T-cell (primary cell): Measurements from ENCODE around the gene UNC80. TPM values are rescaled to one million over a fixed set of nuclear protein-coding genes. Genes with fewer than 3 reads are reported as not detected.

ENCODE experiments used
- ATAC-seq, 4 experiments: fragments of 200-7000 bp in 3 of 4; fragments of 150-1000 bp in 1 of 4; cut with Tn5 transposase; replicated peaks in 1 of 4; 1 replicate in 3 of 4; 2 replicates in 1 of 4; pipeline ENCODE4 v1.10.0; 2021; ENCODE audit warnings: moderate library complexity in 3 of 4, mild to moderate bottlenecking in 2 of 4, moderate number of reproducible peaks in 1 of 4
- CTCF ChIA-PET, 2 donors: fragments of 300-600 bp; sonication (Branson Sonifier 250); formaldehyde crosslinking; loops; one replicate each; lab custom pipeline; 2022; ENCODE audit warnings: antibody characterized with exemption in 2 of 2; lab: Charles Lee
- POLR2A ChIA-PET, 2 donors: fragments of 300-600 bp; sonication (Branson Sonifier 250); formaldehyde crosslinking; loops; one replicate each; lab custom pipeline; 2022; ENCODE audit warnings: antibody characterized with exemption in 2 of 2; lab: Charles Lee
- DNase-seq, 35 experiments: peaks; one replicate each; pipeline versions ENCODE4 v3.0.0 to v3.0.0-alpha.2; 2013 to 2023
- H3K27ac ChIP-seq: one replicate; pipeline ENCODE4 v1.5.1; 2013; ENCODE audit warnings: low read length
- H3K27me3 ChIP-seq, 2 experiments: replicated peaks in 1 of 2; 1 replicate in 1 of 2; 2 replicates in 1 of 2; pipeline versions ENCODE4 v1.6.1 to v1.7.0; 2013; ENCODE audit warnings: low read length in 1 of 2, mixed read lengths in 1 of 2; ENCODE audit not compliant: control insufficient read depth in 2 of 2, insufficient read depth in 2 of 2; ENCODE audit errors: extremely low read depth in 1 of 2
- H3K36me3 ChIP-seq, 2 donors: 1 replicate in 1 of 2; 2 replicates in 1 of 2; pipeline versions ENCODE4 v1.6.1 to v1.7.0; 2013; ENCODE audit warnings: low read length in 1 of 2; ENCODE audit not compliant: control insufficient read depth in 2 of 2, insufficient read depth in 1 of 2; ENCODE audit errors: extremely low read depth in 1 of 2
- H3K4me1 ChIP-seq, 2 experiments: 1 replicate in 1 of 2; 2 replicates in 1 of 2; pipeline versions ENCODE4 v1.6.1 to v1.7.0; 2013; ENCODE audit warnings: low read length in 2 of 2, mixed read lengths in 1 of 2; ENCODE audit not compliant: insufficient read depth in 2 of 2, control insufficient read depth in 1 of 2; ENCODE audit errors: extremely low read depth in 1 of 2
- H3K4me3 ChIP-seq, 2 donors: 1 replicate in 1 of 2; 2 replicates in 1 of 2; pipeline versions ENCODE4 v1.5.1 to v1.7.0; 2013; ENCODE audit warnings: mild to moderate bottlenecking in 2 of 2, low read length in 1 of 2, moderate library complexity in 1 of 2; ENCODE audit not compliant: control insufficient read depth in 1 of 2; ENCODE audit errors: extremely low read depth in 1 of 2
- H3K9me3 ChIP-seq: 2 replicates; pipeline ENCODE4 v1.7.0; 2013
- H3K27ac Mint-ChIP-seq, 2 donors: one replicate each; pipeline ENCODE4 v1.8.0; 2020 to 2021; ENCODE audit warnings: mild to moderate bottlenecking in 2 of 2, mixed read lengths in 2 of 2
- H3K27me3 Mint-ChIP-seq, 2 donors: one replicate each; pipeline ENCODE4 v1.8.0; 2021 to 2022; ENCODE audit warnings: mixed read lengths in 2 of 2
- H3K36me3 Mint-ChIP-seq: one replicate; pipeline ENCODE4 v1.8.0; 2021; ENCODE audit warnings: mixed read lengths
- H3K4me1 Mint-ChIP-seq, 3 donors: one replicate each; pipeline ENCODE4 v1.8.0; 2020 to 2022; ENCODE audit warnings: mixed read lengths in 3 of 3, mild to moderate bottlenecking in 1 of 3
- H3K4me3 Mint-ChIP-seq, 3 donors: one replicate each; pipeline ENCODE4 v1.8.0; 2020 to 2022; ENCODE audit warnings: mild to moderate bottlenecking in 3 of 3, mixed read lengths in 3 of 3, moderate library complexity in 3 of 3
- H3K9me3 Mint-ChIP-seq, 3 donors: one replicate each; pipeline ENCODE4 v1.8.0; 2020 to 2022; ENCODE audit warnings: mixed read lengths in 3 of 3
- WGBS: methylation state at CpG from one replicate; pipeline ENCODE4 v1.1.5; 2013; ENCODE audit warnings: missing lambda C conversion rate; ENCODE audit not compliant: insufficient coverage; 5-methylcytosine and 5-hydroxymethylcytosine counted together
- total RNA-seq, 35 experiments: library from RNA in 6 of 35; stranded (reverse) in 6 of 35; fragments of 120-200 nt in 1 of 35; gene quantifications; one replicate each; pipeline versions ENCODE4 v1.2.1 to v1.2.4 and lab custom pipeline; 2013 to 2026

The UNC80 gene
- total RNA-seq, 5 donors from 2014 or later (not counting 1 experiment from before 2014, with no cell fraction given): 0.09 TPM; not detected in 4

- Histone ChIP-seq H3K4me3 (no peak overlapping the region), H3K9me3 (peaks cover 4% of the 10 kb centered on the region), H3K27me3 (no peaks in the 10 kb centered on the region), H3K4me1 (no peaks in the 10 kb centered on the region), H3K36me3 (no peaks in the 10 kb centered on the region), H3K27ac (no peak overlapping the region)
- Mint-ChIP-seq H3K9me3 (no peaks in the 10 kb centered on the region), H3K4me1 (no peaks in the 10 kb centered on the region), H3K36me3 (no peaks in the 10 kb centered on the region), H3K4me3 (no peak overlapping the region), H3K27me3 (peaks cover 18 to 20% of the 10 kb centered on the region in 2 donors), H3K27ac (no peak overlapping the region)
- ATAC-seq: no peak
- ChIA-PET CTCF (interaction anchor here in 1 of 2 donors (1.1 kb wide), 1 partner anchor 18 kb away, joined by 4 read pairs; no protein-coding TSS in a partner anchor), POLR2A (no interaction called here)
- 95% methylated on average over 4 of the region's 5 CpGs for WGBS
- DNase-seq: no peak
Observed at GRCh38 chr2:209942936-209943605, 171.4 kb downstream of the UNC80 start.

DNA sequence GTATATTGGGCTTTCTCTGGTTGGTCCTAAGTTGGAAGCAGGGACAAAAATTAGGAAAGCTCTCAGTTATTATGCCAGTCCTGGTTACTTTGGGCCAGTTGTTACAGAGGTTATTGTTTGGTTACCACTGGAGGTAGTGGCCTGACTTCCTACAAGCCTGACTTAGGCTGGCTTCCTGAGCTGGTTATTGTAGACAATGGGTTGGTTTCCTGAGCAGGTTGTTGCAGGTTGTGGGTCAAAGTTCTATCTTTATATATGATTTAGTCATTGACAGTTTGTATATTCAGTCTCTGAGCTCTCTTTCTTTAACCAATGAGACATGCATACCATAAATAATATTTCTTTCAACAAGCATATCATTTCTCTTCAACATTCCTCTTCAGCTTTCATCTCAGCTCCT is 172.1 kb downstream of the UNC80 start:
- no peaks in the 10 kb centered on the region for H3K9me3 Mint-ChIP-seq
- ATAC-seq: no peak
- POLR2A ChIA-PET: no interaction called here

GRCh38 chr2:209946539-209946938 is 174.9 kb downstream of the UNC80 start:
- Histone ChIP-seq H3K36me3 (no peaks in the 10 kb centered on the region), H3K9me3 (peaks cover 4% of the 10 kb centered on the region), H3K4me3 (no peak overlapping the region), H3K27me3 (peaks cover 0 to 3% of the 10 kb centered on the region in 2 experiments), H3K4me1 (no peaks in the 10 kb centered on the region), H3K27ac (no peak overlapping the region)
- POLR2A ChIA-PET: no interaction called here
- no peak for ATAC-seq
- no peak overlapping the region for H3K27ac Mint-ChIP-seq
- no peaks in the 10 kb centered on the region for H3K9me3 Mint-ChIP-seq
- 50% methylated on average over 1 of the region's 1 CpG for WGBS
- DNase-seq: no peak
- no peak overlapping the region for H3K4me3 Mint-ChIP-seq
- no peaks in the 10 kb centered on the region for H3K4me1 Mint-ChIP-seq
- CTCF ChIA-PET: no interaction called here
- peaks cover 8 to 11% of the 10 kb centered on the region in 2 donors for H3K27me3 Mint-ChIP-seq
- H3K36me3 Mint-ChIP-seq: no peaks in the 10 kb centered on the region

More for the DNA sequence above, 172.1 kb downstream of the UNC80 start:
- Mint-ChIP-seq H3K27ac (no peak overlapping the region), H3K36me3 (no peaks in the 10 kb centered on the region), H3K4me3 (no peak overlapping the region), H3K27me3 (peaks cover 18% of the 10 kb centered on the region in 2 donors), H3K4me1 (no peaks in the 10 kb centered on the region)
- DNase-seq: no peak
- Histone ChIP-seq H3K36me3 (no peaks in the 10 kb centered on the region), H3K9me3 (peaks cover 4% of the 10 kb centered on the region), H3K27ac (no peak overlapping the region), H3K27me3 (no peaks in the 10 kb centered on the region), H3K4me3 (no peak overlapping the region), H3K4me1 (no peaks in the 10 kb centered on the region)
- CTCF ChIA-PET: interaction anchor here in 1 of 2 donors (1.1 kb wide), 1 partner anchor 17 kb away, joined by 4 read pairs; no protein-coding TSS in a partner anchor

- WGBS: 33% methylated on average over 1 of the region's 2 CpGs
- Mint-ChIP-seq H3K27ac (no peak overlapping the region), H3K27me3 (peaks cover 11 to 24% of the 10 kb centered on the region in 2 donors), H3K4me3 (no peak overlapping the region), H3K4me1 (no peaks in the 10 kb centered on the region), H3K36me3 (no peaks in the 10 kb centered on the region), H3K9me3 (no peaks in the 10 kb centered on the region)
- no peaks in the 10 kb centered on the region for H3K4me1 ChIP-seq
- no peak for ATAC-seq
- peaks cover 2 to 3% of the 10 kb centered on the region in 2 experiments for H3K27me3 ChIP-seq
- no peak overlapping the region for H3K27ac ChIP-seq
- no peaks in the 10 kb centered on the region for H3K36me3 ChIP-seq
- CTCF ChIA-PET: interaction anchor here in 1 of 2 donors (1.3 kb wide), 1 partner anchor 15 kb away, joined by 3 read pairs; no protein-coding TSS in a partner anchor
- POLR2A ChIA-PET: interaction anchor here in 1 of 2 donors (0.5 kb wide), 1 partner anchor 37 kb away, joined by 4 read pairs; no protein-coding TSS in a partner anchor
- H3K4me3 ChIP-seq: no peak overlapping the region
- no peak for DNase-seq
- no peaks in the 10 kb centered on the region for H3K9me3 ChIP-seq
Observed at GRCh38 chr2:209956271-209956670, 184.6 kb downstream of the UNC80 start.

DNA sequence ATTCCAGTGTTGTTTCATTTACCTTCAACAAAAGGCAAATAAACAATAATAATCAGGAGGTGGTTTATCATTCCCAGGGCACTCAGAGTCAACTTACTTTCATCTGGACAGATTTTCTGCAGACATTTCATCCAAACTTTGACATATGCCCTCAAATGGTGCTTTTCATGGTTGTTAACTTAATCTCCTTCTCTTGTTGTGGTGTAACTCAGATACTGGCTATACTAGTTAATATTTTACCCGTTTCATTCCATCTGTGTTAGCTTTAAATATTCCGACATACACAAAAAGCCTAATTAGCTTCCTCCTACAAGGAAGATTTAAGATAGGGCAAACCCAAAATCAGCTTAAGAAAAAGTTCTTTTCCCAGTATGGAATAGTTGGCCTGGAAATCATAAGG is 186.4 kb downstream of the UNC80 start:
- Histone ChIP-seq H3K36me3 (no peaks in the 10 kb centered on the region), H3K4me1 (no peaks in the 10 kb centered on the region), H3K27me3 (peaks cover 2% of the 10 kb centered on the region in 2 experiments), H3K4me3 (no peak overlapping the region), H3K9me3 (no peaks in the 10 kb centered on the region), H3K27ac (no peak overlapping the region)
- POLR2A ChIA-PET: no interaction called here
- H3K4me3 Mint-ChIP-seq: no peak overlapping the region
- no peak overlapping the region for H3K27ac Mint-ChIP-seq
- H3K9me3 Mint-ChIP-seq: no peaks in the 10 kb centered on the region
- DNase-seq: no peak
- H3K27me3 Mint-ChIP-seq: peaks cover 0 to 8% of the 10 kb centered on the region in 2 donors
- ATAC-seq: no peak
- WGBS: no CpG with 5 or more reads among the region's 2 CpGs
- H3K36me3 Mint-ChIP-seq: no peaks in the 10 kb centered on the region
- H3K4me1 Mint-ChIP-seq: no peaks in the 10 kb centered on the region
- CTCF ChIA-PET: interaction anchor here (0.6 to 1.4 kb wide), 3 partner anchors 9 to 237 kb away, joined by 3 to 7 read pairs (median 3); no protein-coding TSS in a partner anchor

GRCh38 chr2:209960045-209960444 is 188.4 kb downstream of the UNC80 start:
- Histone ChIP-seq H3K4me1 (no peaks in the 10 kb centered on the region), H3K27ac (no peak overlapping the region), H3K36me3 (no peaks in the 10 kb centered on the region), H3K27me3 (peaks cover 0 to 2% of the 10 kb centered on the region in 2 experiments), H3K4me3 (no peak overlapping the region), H3K9me3 (no peaks in the 10 kb centered on the region)
- H3K9me3 Mint-ChIP-seq: no peaks in the 10 kb centered on the region
- ATAC-seq (no peak), DNase-seq (no peak)
- H3K27ac Mint-ChIP-seq: no peak overlapping the region
- ChIA-PET CTCF (interaction anchor here in 1 of 2 donors (1.0 kb wide), 2 partner anchors 237 to 239 kb away, joined by 3 read pairs; no protein-coding TSS in a partner anchor), POLR2A (no interaction called here)
- H3K4me3 Mint-ChIP-seq: no peak overlapping the region
- no peaks in the 10 kb centered on the region for H3K4me1 Mint-ChIP-seq
- no peaks in the 10 kb centered on the region for H3K36me3 Mint-ChIP-seq
- H3K27me3 Mint-ChIP-seq: peaks cover 0 to 4% of the 10 kb centered on the region in 2 donors
- WGBS: 47% methylated on average over 3 of the region's 7 CpGs
